Measurements from ENCODE around the gene MMAB.

MMAB gene

DNA sequence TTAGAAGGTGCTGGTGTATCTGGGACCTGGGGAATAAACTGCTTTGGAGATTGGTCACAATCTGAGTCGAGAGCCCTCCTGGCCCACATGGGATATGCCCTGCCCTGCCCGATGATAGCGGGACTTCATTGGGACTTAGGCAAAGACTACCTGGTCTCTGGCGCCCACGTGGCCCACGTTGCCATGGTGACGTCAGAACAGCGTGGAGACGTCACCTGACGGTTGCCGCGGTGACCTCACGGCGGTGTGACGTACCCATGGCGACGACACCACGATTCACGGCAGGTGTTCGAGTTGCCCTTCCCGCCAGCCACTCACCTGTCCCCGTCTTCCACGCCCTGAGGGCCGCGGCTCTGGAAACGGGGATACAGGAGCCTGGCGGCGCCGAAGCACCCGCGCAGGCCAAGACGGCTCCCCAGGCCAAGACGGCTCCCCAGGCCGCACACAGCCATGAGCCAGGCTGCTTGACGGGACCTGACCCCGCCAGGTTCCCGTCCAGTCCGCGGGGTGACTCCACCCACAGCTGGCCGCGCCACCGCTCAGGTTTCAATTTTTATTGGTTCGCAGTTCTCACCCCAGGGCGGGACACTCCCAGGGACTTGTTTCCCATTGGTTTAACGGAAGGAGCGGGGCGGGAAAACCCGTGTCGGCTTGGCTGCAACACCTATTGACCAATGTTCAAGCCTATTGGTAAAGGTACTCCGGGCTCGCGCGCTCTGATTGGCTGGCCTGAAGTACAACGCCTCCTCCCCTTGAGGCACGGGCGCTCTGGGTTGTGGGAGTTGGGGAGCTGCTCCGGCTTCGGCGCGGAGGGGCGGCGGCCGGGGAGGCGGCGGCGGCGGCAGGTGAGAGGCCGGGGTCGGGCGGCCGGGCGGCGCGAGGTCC lies at the start of gene MMAB, which contains the start of gene MVK:
TSS of gene MMAB (minus strand) at position 476 of the 885 bp plus-strand sequence. CDS start at position 452, 24 bp downstream.
TSS of gene MVK (plus strand) at position 766 of the 885 bp plus-strand sequence. CDS start 1,029 bp downstream, outside the sequence.
- peak within 1 kb of the TSS; percentile 51 for H3K4me3 ChIP-seq (ENCODE audit: control insufficient read depth, low read depth, low read length)
- DNase-seq (ENCODE audit: low read depth): peak; percentile 96
- TF ChIP-seq, protein P1, sequence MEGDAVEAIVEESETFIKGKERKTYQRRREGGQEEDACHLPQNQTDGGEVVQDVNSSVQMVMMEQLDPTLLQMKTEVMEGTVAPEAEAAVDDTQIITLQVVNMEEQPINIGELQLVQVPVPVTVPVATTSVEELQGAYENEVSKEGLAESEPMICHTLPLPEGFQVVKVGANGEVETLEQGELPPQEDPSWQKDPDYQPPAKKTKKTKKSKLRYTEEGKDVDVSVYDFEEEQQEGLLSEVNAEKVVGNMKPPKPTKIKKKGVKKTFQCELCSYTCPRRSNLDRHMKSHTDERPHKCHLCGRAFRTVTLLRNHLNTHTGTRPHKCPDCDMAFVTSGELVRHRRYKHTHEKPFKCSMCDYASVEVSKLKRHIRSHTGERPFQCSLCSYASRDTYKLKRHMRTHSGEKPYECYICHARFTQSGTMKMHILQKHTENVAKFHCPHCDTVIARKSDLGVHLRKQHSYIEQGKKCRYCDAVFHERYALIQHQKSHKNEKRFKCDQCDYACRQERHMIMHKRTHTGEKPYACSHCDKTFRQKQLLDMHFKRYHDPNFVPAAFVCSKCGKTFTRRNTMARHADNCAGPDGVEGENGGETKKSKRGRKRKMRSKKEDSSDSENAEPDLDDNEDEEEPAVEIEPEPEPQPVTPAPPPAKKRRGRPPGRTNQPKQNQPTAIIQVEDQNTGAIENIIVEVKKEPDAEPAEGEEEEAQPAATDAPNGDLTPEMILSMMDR (IDR thresholded peaks at IDR 0.05; ENCODE audit: control insufficient read depth, insufficient read depth, low read depth, low read length, missing control alignments): no peak

- TF ChIP-seq, protein P1 (IDR thresholded peaks at IDR 0.05; ENCODE audit: control insufficient read depth, insufficient read depth, low read depth, low read length, missing control alignments): no peak
- no peak overlapping the region for H3K4me3 ChIP-seq (ENCODE audit: control insufficient read depth, low read depth, low read length)
- no peak for DNase-seq (ENCODE audit: low read depth)
Measured at GRCh38 chr12:109621901-109622364, 48.6 kb upstream of the MMAB start.

DNA sequence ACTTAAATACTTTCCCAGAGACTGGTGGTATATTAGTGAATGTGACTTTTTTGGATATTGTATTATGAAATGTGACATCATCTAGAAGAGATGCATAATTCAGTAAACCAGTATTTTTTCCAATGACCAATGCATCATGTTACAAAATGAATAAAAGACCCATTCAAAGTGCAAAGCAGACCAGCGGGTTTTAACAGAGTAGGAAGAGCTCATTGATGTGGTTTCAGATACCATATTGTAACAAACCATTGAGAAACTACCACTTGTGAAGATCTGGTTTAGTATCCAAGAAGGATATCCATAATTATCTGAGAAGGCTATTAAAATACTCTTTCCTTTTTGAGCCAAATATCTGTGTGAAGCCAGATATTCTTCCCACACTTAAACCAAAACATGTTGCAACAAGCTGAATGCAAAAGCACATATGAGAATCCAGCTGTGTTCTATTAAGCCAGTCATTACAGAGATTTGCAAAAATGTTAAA lies 47.9 kb upstream of the MMAB start:
- TF ChIP-seq, protein P1 (IDR thresholded peaks at IDR 0.05; ENCODE audit: control insufficient read depth, insufficient read depth, low read depth, low read length, missing control alignments): no peak
- peak; percentile 59 for DNase-seq (ENCODE audit: low read depth)
- no peak overlapping the region for H3K4me3 ChIP-seq (ENCODE audit: control insufficient read depth, low read depth, low read length)

GRCh38 chr12:109619002-109619604 lies 45.8 kb upstream of the MMAB start:
- TF ChIP-seq, protein P1 (IDR thresholded peaks at IDR 0.05; ENCODE audit: control insufficient read depth, insufficient read depth, low read depth, low read length, missing control alignments): no peak
- H3K4me3 ChIP-seq (ENCODE audit: control insufficient read depth, low read depth, low read length): no peak overlapping the region
- DNase-seq (ENCODE audit: low read depth): no peak

- TF ChIP-seq, protein P1 (IDR thresholded peaks at IDR 0.05; ENCODE audit: control insufficient read depth, insufficient read depth, low read depth, low read length, missing control alignments): no peak
- DNase-seq (ENCODE audit: low read depth): no peak
- no peak overlapping the region for H3K4me3 ChIP-seq (ENCODE audit: control insufficient read depth, low read depth, low read length)
Measured at GRCh38 chr12:109618082-109618481, 44.8 kb upstream of the MMAB start.

- H3K4me3 ChIP-seq (ENCODE audit: control insufficient read depth, low read depth, low read length): no peak overlapping the region
- no peak for DNase-seq (ENCODE audit: low read depth)
- TF ChIP-seq, protein P1 (IDR thresholded peaks at IDR 0.05; ENCODE audit: control insufficient read depth, insufficient read depth, low read depth, low read length, missing control alignments): no peak
Measured at GRCh38 chr12:109617491-109617890, 44.2 kb upstream of the MMAB start.
